Sigmoid colon (tissue), 7 donors: ENCODE results near the gene RAB3A. TPM values are rescaled to one million over a fixed set of nuclear protein-coding genes. Genes with fewer than 3 reads are reported as not detected.
A peak's percentile ranks its signal among the peaks of the same experiment; 100 is the strongest.

Experiments
- DNase-seq: peaks from one replicate; pipeline ENCODE4 v3.0.0-alpha.2; 2019
- H3K27ac ChIP-seq, 4 donors: fragments of 200-600 bp; sonication (generic); one replicate each; pipeline ENCODE4 v1.5.1; 2016 to 2019; ENCODE audit warnings: mild to moderate bottlenecking in 1 of 4
- H3K27me3 ChIP-seq, 3 donors: fragments of 200-600 bp; sonication (generic); one replicate each; pipeline ENCODE4 v1.5.1; 2019; ENCODE audit warnings: mild to moderate bottlenecking in 1 of 3
- H3K36me3 ChIP-seq, 4 donors: fragments of 200-600 bp; sonication (generic); one replicate each; pipeline ENCODE4 v1.5.1; 2016 to 2019
- H3K4me1 ChIP-seq, 4 donors: fragments of 200-600 bp; sonication (generic); one replicate each; pipeline ENCODE4 v1.5.1; 2017 to 2019
- H3K4me3 ChIP-seq, 4 donors: fragments of 200-600 bp; sonication (generic); one replicate each; pipeline ENCODE4 v1.5.1; 2017 to 2019; ENCODE audit warnings: mild to moderate bottlenecking in 2 of 4, moderate library complexity in 1 of 4
- H3K9me3 ChIP-seq, 4 donors: fragments of 200-600 bp in 3 of 4; sonication (generic) in 3 of 4; one replicate each; pipeline versions ENCODE4 v1.5.1 to v1.6.1; 2013 to 2019
- CTCF ChIP-seq, 4 experiments: fragments of 450-650 bp in 3 of 4; fragments of 200-600 bp in 1 of 4; IDR thresholded peaks; one replicate each; pipeline ENCODE4 v1.5.1; 2016 to 2019; ENCODE audit warnings: antibody characterized with exemption in 4 of 4, mild to moderate bottlenecking in 3 of 4, moderate library complexity in 2 of 4
- EP300 ChIP-seq, 4 donors: sonication (generic); formaldehyde crosslinking; IDR thresholded peaks; one replicate each; pipeline ENCODE4 v1.6.1; 2017; ENCODE audit warnings: antibody characterized with exemption in 4 of 4
- POLR2A ChIP-seq, 2 donors: fragments of 450-650 bp; IDR thresholded peaks; one replicate each; pipeline ENCODE4 v1.6.1; 2016; ENCODE audit warnings: antibody characterized with exemption in 2 of 2, mild to moderate bottlenecking in 2 of 2, moderate library complexity in 2 of 2
- POLR2AphosphoS5 ChIP-seq, 4 donors: sonication (generic); formaldehyde crosslinking; IDR thresholded peaks; one replicate each; pipeline ENCODE4 v1.6.1; 2017; ENCODE audit warnings: antibody characterized with exemption in 4 of 4
- WGBS, 2 donors: extraction: QIAGEN DNeasy Blood & Tissue Kit; methylation state at CpG; one replicate each; pipeline ENCODE4 v1.1.7; 2013; 5-methylcytosine and 5-hydroxymethylcytosine counted together
- intact Hi-C: fragments of 100-400 bp; cut with DNase I; formaldehyde crosslinking; loops from one replicate; pipeline ENCODE4 v1.15.1; 2023
- polyA plus RNA-seq, 3 donors: library from polyadenylated mRNA; stranded (reverse); fragments of 200-250 nt; gene quantifications; one replicate each; pipeline ENCODE4 v1.2.3, GENCODE V29; 2013
- small RNA-seq, 3 donors: library from RNA; depleted of rRNA; stranded (forward); fragments of <200 nt; gene quantifications; one replicate each; pipeline ENCODE3, GENCODE V24; 2016
- total RNA-seq, 4 donors: library from RNA; depleted of rRNA; stranded (reverse); fragments of >200 nt; gene quantifications; one replicate each; pipeline ENCODE4 v1.1.0, GENCODE V29; 2016
- donor health status: healthy with polysubstance abuse.
- donor health status: Bipolar disorder and iron deficiency.
- donor health status: healthy.

RAB3A gene
- total and polyA plus RNA-seq, 7 donors = 0.66 to 4.8 (median 2.2) TPM

- no peak for DNase-seq
- Histone ChIP-seq H3K27me3 (no peaks in the 10 kb centered on the region), H3K9me3 (no peaks in the 10 kb centered on the region), H3K36me3 (peaks cover 0 to 12% (median 5%) of the 10 kb centered on the region in 4 donors), H3K4me3 (no peak overlapping the region), H3K4me1 (peaks cover 0 to 35% (median 29%) of the 10 kb centered on the region in 4 donors), H3K27ac (peak overlapping the region; percentile 87 to 98 (median 95))
- intact Hi-C loops = loop anchor here (2.0 to 5.0 kb wide), 2 partner anchors 41 to 74 kb away; partner anchors contain the start of gene MPV17L2
- TF ChIP-seq POLR2A (IDR thresholded peaks at IDR 0.05) (no peak), EP300 (IDR thresholded peaks at IDR 0.05) (no peak), POLR2AphosphoS5 (IDR thresholded peaks at IDR 0.05) (no peak), CTCF (IDR thresholded peaks at IDR 0.05) (no peak)
- 87 to 93% methylated on average over 18 of the region's 18 CpGs for WGBS, 2 donors
These were observed 52.8 kb downstream of the RAB3A start for GRCh38 chr19:18150776-18151624.

- no peak overlapping the region for H3K4me3 ChIP-seq
- H3K9me3 ChIP-seq = no peaks in the 10 kb centered on the region
- intact Hi-C loops = no loop called here
- H3K27me3 ChIP-seq = no peaks in the 10 kb centered on the region
- H3K27ac ChIP-seq = no peak overlapping the region
- WGBS, 2 donors = 85 to 90% methylated on average over 16 of the region's 16 CpGs
- H3K4me1 ChIP-seq = peaks cover 0 to 23% (median 20%) of the 10 kb centered on the region in 4 donors
- TF ChIP-seq POLR2AphosphoS5 (IDR thresholded peaks at IDR 0.05) = no peak
- TF ChIP-seq POLR2A (IDR thresholded peaks at IDR 0.05) = no peak
- TF ChIP-seq EP300 (IDR thresholded peaks at IDR 0.05) = no peak
- no peak for TF ChIP-seq CTCF (IDR thresholded peaks at IDR 0.05)
- no peak for DNase-seq
- H3K36me3 ChIP-seq = peaks cover 3 to 20% (median 10%) of the 10 kb centered on the region in 4 donors
These were observed 54.3 kb downstream of the RAB3A start for GRCh38 chr19:18149596-18149975.

- DNase-seq = no peak
- Histone ChIP-seq H3K36me3 (peaks cover 8 to 35% (median 13%) of the 10 kb centered on the region in 4 donors), H3K27ac (no peak overlapping the region), H3K4me3 (no peak overlapping the region), H3K4me1 (peaks cover 0 to 10% (median 8%) of the 10 kb centered on the region in 4 donors), H3K27me3 (no peaks in the 10 kb centered on the region), H3K9me3 (no peaks in the 10 kb centered on the region)
- intact Hi-C loops = no loop called here
- no peak for TF ChIP-seq EP300 (IDR thresholded peaks at IDR 0.05)
- 92 to 96% methylated on average over 13 of the region's 13 CpGs for WGBS, 2 donors
These were observed 56.4 kb downstream of the RAB3A start for GRCh38 chr19:18147396-18147795.

Small RNA genes lying within 50 kb of the gene (small RNA-seq; reads per million reads assigned to genes)
- 0 reads per million in 3 donors for gene IFI30

Other genes with a start within 250 kb of the RAB3A start
- gene KCNN1, start 236.9 kb downstream of the RAB3A start, total RNA-seq = under 1 TPM in 2 of 4 donors, not detected in 2; 0.33 to 0.55 TPM
- under 1 TPM in 1 of 3 donors, not detected in 2; 0.17 TPM for gene KCNN1, start 236.9 kb downstream of the RAB3A start, polyA plus RNA-seq
- 10 to 100 TPM; 34.5 to 54.2 (median 37.0) TPM for gene ARRDC2, start 195.9 kb downstream of the RAB3A start, total RNA-seq
- 10 to 100 TPM; 22.2 to 44.2 (median 36.5) TPM for gene ARRDC2, start 195.9 kb downstream of the RAB3A start, polyA plus RNA-seq
- 1 to 10 TPM in 2 of 4 donors, under 1 TPM in 1, not detected in 1; 0.99 to 2.2 (median 1.4) TPM for gene IL12RB1, start 117.1 kb downstream of the RAB3A start, total RNA-seq
- gene IL12RB1, start 117.1 kb downstream of the RAB3A start, polyA plus RNA-seq = 1 to 10 TPM; 1.8 to 6.0 (median 5.9) TPM
- 1 to 10 TPM; 2.6 to 6.9 (median 3.3) TPM for gene MAST3, start 106.3 kb downstream of the RAB3A start, total RNA-seq
- gene MAST3, start 106.3 kb downstream of the RAB3A start, polyA plus RNA-seq = 10 to 100 TPM in 1 of 3 donors, 1 to 10 TPM in 2; 4.2 to 16.3 (median 5.3) TPM
- 10 to 100 TPM in 2 of 4 donors, 1 to 10 TPM in 2; 7.8 to 18.0 (median 9.5) TPM for gene PIK3R2, start 50.9 kb downstream of the RAB3A start, total RNA-seq
- 1 to 10 TPM; 1.8 to 8.7 (median 6.5) TPM for gene PIK3R2, start 50.9 kb downstream of the RAB3A start, polyA plus RNA-seq
- gene IFI30, start 30.2 kb downstream of the RAB3A start, total RNA-seq = 10 to 100 TPM in 3 of 4 donors, 1 to 10 TPM in 1; 9.1 to 45.7 (median 44.5) TPM
- 100 to 1,000 TPM in 2 of 3 donors, 10 to 100 TPM in 1; 96.7 to 412 (median 178) TPM for gene IFI30, start 30.2 kb downstream of the RAB3A start, polyA plus RNA-seq
- gene MPV17L2, start 10.8 kb downstream of the RAB3A start, total RNA-seq = 10 to 100 TPM; 15.8 to 37.3 (median 26.2) TPM
- 10 to 100 TPM in 2 of 3 donors, 1 to 10 TPM in 1; 9.0 to 26.4 (median 12.0) TPM for gene MPV17L2, start 10.8 kb downstream of the RAB3A start, polyA plus RNA-seq
- 1 to 10 TPM; 1.8 to 8.6 (median 4.5) TPM for gene PDE4C, start 22.4 kb upstream of the RAB3A start, total RNA-seq
- 1 to 10 TPM in 1 of 3 donors, not detected in 2; 4.0 TPM for gene PDE4C, start 22.4 kb upstream of the RAB3A start, polyA plus RNA-seq
- gene IQCN, start 70.4 kb upstream of the RAB3A start, total RNA-seq = 1 to 10 TPM; 1.4 to 5.8 (median 2.9) TPM
- 1 to 10 TPM; 1.2 to 4.4 (median 3.4) TPM for gene IQCN, start 70.4 kb upstream of the RAB3A start, polyA plus RNA-seq
- 100 to 1,000 TPM; 163 to 369 (median 230) TPM for gene JUND, start 77.6 kb upstream of the RAB3A start, total RNA-seq
- gene JUND, start 77.6 kb upstream of the RAB3A start, polyA plus RNA-seq = 100 to 1,000 TPM; 179 to 221 (median 180) TPM
- 100 to 1,000 TPM in 3 of 4 donors, 10 to 100 TPM in 1; 89.1 to 144 (median 119) TPM for gene LSM4, start 119.0 kb upstream of the RAB3A start, total RNA-seq
- 100 to 1,000 TPM; 214 to 285 (median 256) TPM for gene LSM4, start 119.0 kb upstream of the RAB3A start, polyA plus RNA-seq
- 10 to 100 TPM; 15.0 to 26.0 (median 16.6) TPM for gene PGPEP1, start 136.6 kb upstream of the RAB3A start, total RNA-seq
- gene PGPEP1, start 136.6 kb upstream of the RAB3A start, polyA plus RNA-seq = 10 to 100 TPM; 14.4 to 36.9 (median 31.7) TPM
- 1 to 10 TPM; 1.1 to 7.9 (median 3.9) TPM for gene GDF15, start 182.1 kb upstream of the RAB3A start, total RNA-seq
- gene GDF15, start 182.1 kb upstream of the RAB3A start, polyA plus RNA-seq = 10 to 100 TPM in 2 of 3 donors, 1 to 10 TPM in 1; 7.2 to 79.7 (median 24.5) TPM
- gene LRRC25, start 193.6 kb upstream of the RAB3A start, total RNA-seq = 10 to 100 TPM in 1 of 4 donors, 1 to 10 TPM in 3; 2.2 to 13.3 (median 9.0) TPM
- gene LRRC25, start 193.6 kb upstream of the RAB3A start, polyA plus RNA-seq = 10 to 100 TPM in 1 of 3 donors, 1 to 10 TPM in 2; 4.2 to 10.9 (median 6.0) TPM
- gene SSBP4, start 215.4 kb upstream of the RAB3A start, total RNA-seq = 10 to 100 TPM; 52.4 to 71.4 (median 58.0) TPM
- 10 to 100 TPM; 13.9 to 51.4 (median 32.4) TPM for gene SSBP4, start 215.4 kb upstream of the RAB3A start, polyA plus RNA-seq
- gene ISYNA1, start 234.1 kb upstream of the RAB3A start, total RNA-seq = 10 to 100 TPM in 3 of 4 donors, 1 to 10 TPM in 1; 9.1 to 12.8 (median 11.5) TPM
- gene ISYNA1, start 234.1 kb upstream of the RAB3A start, polyA plus RNA-seq = 10 to 100 TPM in 1 of 3 donors, 1 to 10 TPM in 2; 3.7 to 18.7 (median 4.2) TPM